Measurements from ENCODE around the gene MPRIP. TPM values are rescaled to one million over a fixed set of nuclear protein-coding genes. Genes with fewer than 3 reads are reported as not detected.

The MPRIP gene
- polyA plus RNA-seq, 1 donor (not counting 4 experiments of a cell fraction or from before 2014, with no cell fraction given) = 113 TPM

DNA sequence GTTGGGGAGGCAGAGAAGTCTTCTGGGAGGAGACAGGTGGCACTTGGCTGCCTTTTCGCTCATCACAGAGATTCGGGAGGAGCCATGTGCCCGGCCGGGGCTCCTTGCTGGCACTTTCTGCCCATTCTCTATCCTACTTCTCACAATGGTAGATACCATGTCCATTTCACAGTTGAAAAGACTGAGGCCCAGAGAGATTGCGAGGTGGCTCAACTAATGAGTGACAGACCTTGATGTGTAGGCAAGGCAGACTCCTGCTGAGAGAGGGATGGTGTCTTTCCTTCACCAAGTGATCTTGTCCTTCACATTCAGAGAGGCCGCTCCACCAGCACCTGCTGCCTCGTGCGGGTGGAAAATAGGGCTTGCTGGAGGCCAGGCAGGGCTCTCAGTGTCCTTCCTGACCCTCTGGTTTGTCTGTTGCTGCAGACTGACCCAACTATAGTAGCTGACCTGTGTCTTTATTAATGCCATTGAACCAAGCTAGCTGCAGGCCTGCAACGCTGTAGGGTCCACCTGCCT, 42.1 kb downstream of the MPRIP start:
- no peak for DNase-seq (ENCODE audit: low read depth, low spot score)
- H3K4me2 ChIP-seq (ENCODE audit: control insufficient read depth, extremely low read depth, insufficient read depth, low read depth, low read length) = no peak overlapping the region
- peaks cover 2% of the 10 kb centered on the region for H3K9me1 ChIP-seq (ENCODE audit: control insufficient read depth, extremely low read depth, insufficient read depth, low read length)
- FAIRE-seq = no peak
- no peaks in the 10 kb centered on the region for H3K27me3 ChIP-seq (ENCODE audit: control insufficient read depth, extremely low read depth, insufficient read depth, low read length)
- H4K20me1 ChIP-seq (ENCODE audit: control insufficient read depth, extremely low read depth, insufficient read depth, low read length) = peaks cover 15% of the 10 kb centered on the region
- no peak overlapping the region for H3K9ac ChIP-seq (ENCODE audit: control insufficient read depth, extremely low read depth, insufficient read depth, low read length)
- H3K79me2 ChIP-seq (ENCODE audit: control insufficient read depth, insufficient read depth, low read length) = peaks cover 69% of the 10 kb centered on the region
- no peak for TF ChIP-seq EZH2 (IDR thresholded peaks at IDR 0.05; ENCODE audit: low read length)
- TF ChIP-seq, protein P1, sequence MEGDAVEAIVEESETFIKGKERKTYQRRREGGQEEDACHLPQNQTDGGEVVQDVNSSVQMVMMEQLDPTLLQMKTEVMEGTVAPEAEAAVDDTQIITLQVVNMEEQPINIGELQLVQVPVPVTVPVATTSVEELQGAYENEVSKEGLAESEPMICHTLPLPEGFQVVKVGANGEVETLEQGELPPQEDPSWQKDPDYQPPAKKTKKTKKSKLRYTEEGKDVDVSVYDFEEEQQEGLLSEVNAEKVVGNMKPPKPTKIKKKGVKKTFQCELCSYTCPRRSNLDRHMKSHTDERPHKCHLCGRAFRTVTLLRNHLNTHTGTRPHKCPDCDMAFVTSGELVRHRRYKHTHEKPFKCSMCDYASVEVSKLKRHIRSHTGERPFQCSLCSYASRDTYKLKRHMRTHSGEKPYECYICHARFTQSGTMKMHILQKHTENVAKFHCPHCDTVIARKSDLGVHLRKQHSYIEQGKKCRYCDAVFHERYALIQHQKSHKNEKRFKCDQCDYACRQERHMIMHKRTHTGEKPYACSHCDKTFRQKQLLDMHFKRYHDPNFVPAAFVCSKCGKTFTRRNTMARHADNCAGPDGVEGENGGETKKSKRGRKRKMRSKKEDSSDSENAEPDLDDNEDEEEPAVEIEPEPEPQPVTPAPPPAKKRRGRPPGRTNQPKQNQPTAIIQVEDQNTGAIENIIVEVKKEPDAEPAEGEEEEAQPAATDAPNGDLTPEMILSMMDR (optimal IDR thresholded peaks at IDR 0.05 in 1 of 3, IDR thresholded peaks at IDR 0.05 in 1 of 3, conservative IDR thresholded peaks at IDR 0.05 in 1 of 3; ENCODE audit: extremely low read depth in 1 of 3, insufficient read depth in 2 of 3, low read length in 3 of 3) = no peak
- H3K36me3 ChIP-seq (ENCODE audit: control insufficient read depth in 2 of 2, extremely low read depth in 1 of 2, insufficient read depth in 2 of 2, low read length in 2 of 2) = peaks cover 21 to 38% of the 10 kb centered on the region in 2 experiments
- H2AFZ ChIP-seq (ENCODE audit: control insufficient read depth, low read length) = no peak overlapping the region
- H3K9me3 ChIP-seq (ENCODE audit: control insufficient read depth, low read depth, low read length) = no peaks in the 10 kb centered on the region
- H3K4me1 ChIP-seq (ENCODE audit: control insufficient read depth, extremely low read depth, insufficient read depth, low read length) = peaks cover 25% of the 10 kb centered on the region
- dilution Hi-C loops (cut with MboI; ENCODE audit: extremely low pct_ligation_motif_present, low sequenced_read_pairs) = no loop called here
- H3K27ac ChIP-seq (ENCODE audit: control insufficient read depth, insufficient read depth, low read length) = no peak overlapping the region
- H3K4me3 ChIP-seq (ENCODE audit: control insufficient read depth in 2 of 3, extremely low read depth in 1 of 3, insufficient read depth in 2 of 3, low read depth in 1 of 3, low read length in 3 of 3) = no peak overlapping the region

DNA sequence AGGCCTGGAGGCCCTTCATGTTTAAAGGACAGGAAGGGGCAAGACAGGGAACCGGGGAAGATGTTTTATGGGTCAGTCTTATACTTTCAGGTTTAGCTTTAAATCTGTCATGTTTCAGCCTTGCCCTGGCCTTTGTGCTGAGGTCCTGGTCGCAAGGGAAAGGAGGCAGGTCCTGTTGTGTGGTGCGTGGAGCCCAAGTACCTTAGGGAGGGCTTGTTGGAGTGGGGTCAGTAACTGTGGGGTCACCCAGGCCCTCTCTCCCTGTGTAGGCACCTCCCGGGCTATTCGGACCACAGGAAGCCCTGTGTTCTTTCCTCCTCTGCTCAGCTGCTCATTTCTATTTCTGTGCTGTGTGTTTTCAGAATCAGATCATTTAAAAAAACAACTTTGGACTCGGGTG, 42.7 kb downstream of the MPRIP start:
- no peak overlapping the region for H3K4me3 ChIP-seq (ENCODE audit: control insufficient read depth in 2 of 3, extremely low read depth in 1 of 3, insufficient read depth in 2 of 3, low read depth in 1 of 3, low read length in 3 of 3)
- no peak overlapping the region for H3K4me2 ChIP-seq (ENCODE audit: control insufficient read depth, extremely low read depth, insufficient read depth, low read depth, low read length)
- peaks cover 25% of the 10 kb centered on the region for H3K4me1 ChIP-seq (ENCODE audit: control insufficient read depth, extremely low read depth, insufficient read depth, low read length)
- no peak for FAIRE-seq
- peaks cover 69% of the 10 kb centered on the region for H3K79me2 ChIP-seq (ENCODE audit: control insufficient read depth, insufficient read depth, low read length)
- H3K27me3 ChIP-seq (ENCODE audit: control insufficient read depth, extremely low read depth, insufficient read depth, low read length) = no peaks in the 10 kb centered on the region
- H3K9ac ChIP-seq (ENCODE audit: control insufficient read depth, extremely low read depth, insufficient read depth, low read length) = no peak overlapping the region
- H2AFZ ChIP-seq (ENCODE audit: control insufficient read depth, low read length) = no peak overlapping the region
- dilution Hi-C loops (cut with MboI; ENCODE audit: extremely low pct_ligation_motif_present, low sequenced_read_pairs) = no loop called here
- no peak for TF ChIP-seq EZH2 (IDR thresholded peaks at IDR 0.05; ENCODE audit: low read length)
- TF ChIP-seq, protein P1 (optimal IDR thresholded peaks at IDR 0.05 in 1 of 3, IDR thresholded peaks at IDR 0.05 in 1 of 3, conservative IDR thresholded peaks at IDR 0.05 in 1 of 3; ENCODE audit: extremely low read depth in 1 of 3, insufficient read depth in 2 of 3, low read length in 3 of 3) = no peak
- DNase-seq (ENCODE audit: low read depth, low spot score) = no peak
- peaks cover 13% of the 10 kb centered on the region for H4K20me1 ChIP-seq (ENCODE audit: control insufficient read depth, extremely low read depth, insufficient read depth, low read length)
- peaks cover 2% of the 10 kb centered on the region for H3K9me1 ChIP-seq (ENCODE audit: control insufficient read depth, extremely low read depth, insufficient read depth, low read length)
- H3K36me3 ChIP-seq (ENCODE audit: control insufficient read depth in 2 of 2, extremely low read depth in 1 of 2, insufficient read depth in 2 of 2, low read length in 2 of 2) = peaks cover 19 to 35% of the 10 kb centered on the region in 2 experiments
- no peak overlapping the region for H3K27ac ChIP-seq (ENCODE audit: control insufficient read depth, insufficient read depth, low read length)
- no peaks in the 10 kb centered on the region for H3K9me3 ChIP-seq (ENCODE audit: control insufficient read depth, low read depth, low read length)
